ENCODE results near the gene STARD7.
"Not testable (repeated sequence)": the region's sequence is repeated elsewhere in the genome, so short reads cannot be mapped to it uniquely, and the experiment has no call there.

DNA sequence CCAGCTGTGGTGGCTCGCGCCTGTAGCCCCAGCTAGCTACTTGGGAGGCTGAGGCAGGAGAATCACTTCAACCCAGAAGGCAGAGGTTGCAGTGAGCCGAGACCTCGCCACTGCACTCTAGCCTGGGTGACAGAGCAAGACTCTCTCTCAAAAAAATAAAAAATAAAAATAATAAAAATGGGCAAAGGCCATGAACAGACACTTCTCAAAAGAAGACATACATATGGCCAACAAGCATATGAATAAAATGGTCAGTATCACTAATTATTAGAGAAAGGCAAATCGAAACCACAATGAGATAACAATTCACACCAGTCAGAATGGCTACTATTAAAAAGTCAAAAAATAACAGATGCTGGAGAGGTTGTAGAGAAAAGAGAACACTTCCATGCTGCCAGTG, 48.3 kb downstream of the STARD7 start:
- not testable (repeated sequence) for TF ChIP-seq TAF1 (conservative IDR thresholded peaks at IDR 0.05); JUND (IDR thresholded peaks at IDR 0.05); GABPA (IDR thresholded peaks at IDR 0.05 in 1 of 2, conservative IDR thresholded peaks at IDR 0.05 in 1 of 2); RAD21 (IDR thresholded peaks at IDR 0.05); YY1 (IDR thresholded peaks at IDR 0.05); SP1 (IDR thresholded peaks at IDR 0.05); EGR1 (IDR thresholded peaks at IDR 0.05; ENCODE audit: low read depth in 2 of 2); FOXA2 (IDR thresholded peaks at IDR 0.05); HNF4G (IDR thresholded peaks at IDR 0.05)
- TF ChIP-seq, protein P1, sequence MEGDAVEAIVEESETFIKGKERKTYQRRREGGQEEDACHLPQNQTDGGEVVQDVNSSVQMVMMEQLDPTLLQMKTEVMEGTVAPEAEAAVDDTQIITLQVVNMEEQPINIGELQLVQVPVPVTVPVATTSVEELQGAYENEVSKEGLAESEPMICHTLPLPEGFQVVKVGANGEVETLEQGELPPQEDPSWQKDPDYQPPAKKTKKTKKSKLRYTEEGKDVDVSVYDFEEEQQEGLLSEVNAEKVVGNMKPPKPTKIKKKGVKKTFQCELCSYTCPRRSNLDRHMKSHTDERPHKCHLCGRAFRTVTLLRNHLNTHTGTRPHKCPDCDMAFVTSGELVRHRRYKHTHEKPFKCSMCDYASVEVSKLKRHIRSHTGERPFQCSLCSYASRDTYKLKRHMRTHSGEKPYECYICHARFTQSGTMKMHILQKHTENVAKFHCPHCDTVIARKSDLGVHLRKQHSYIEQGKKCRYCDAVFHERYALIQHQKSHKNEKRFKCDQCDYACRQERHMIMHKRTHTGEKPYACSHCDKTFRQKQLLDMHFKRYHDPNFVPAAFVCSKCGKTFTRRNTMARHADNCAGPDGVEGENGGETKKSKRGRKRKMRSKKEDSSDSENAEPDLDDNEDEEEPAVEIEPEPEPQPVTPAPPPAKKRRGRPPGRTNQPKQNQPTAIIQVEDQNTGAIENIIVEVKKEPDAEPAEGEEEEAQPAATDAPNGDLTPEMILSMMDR (IDR thresholded peaks at IDR 0.05; ENCODE audit: low read depth, low read length, missing input control) = not testable (repeated sequence)
- TF ChIP-seq, protein P2, sequence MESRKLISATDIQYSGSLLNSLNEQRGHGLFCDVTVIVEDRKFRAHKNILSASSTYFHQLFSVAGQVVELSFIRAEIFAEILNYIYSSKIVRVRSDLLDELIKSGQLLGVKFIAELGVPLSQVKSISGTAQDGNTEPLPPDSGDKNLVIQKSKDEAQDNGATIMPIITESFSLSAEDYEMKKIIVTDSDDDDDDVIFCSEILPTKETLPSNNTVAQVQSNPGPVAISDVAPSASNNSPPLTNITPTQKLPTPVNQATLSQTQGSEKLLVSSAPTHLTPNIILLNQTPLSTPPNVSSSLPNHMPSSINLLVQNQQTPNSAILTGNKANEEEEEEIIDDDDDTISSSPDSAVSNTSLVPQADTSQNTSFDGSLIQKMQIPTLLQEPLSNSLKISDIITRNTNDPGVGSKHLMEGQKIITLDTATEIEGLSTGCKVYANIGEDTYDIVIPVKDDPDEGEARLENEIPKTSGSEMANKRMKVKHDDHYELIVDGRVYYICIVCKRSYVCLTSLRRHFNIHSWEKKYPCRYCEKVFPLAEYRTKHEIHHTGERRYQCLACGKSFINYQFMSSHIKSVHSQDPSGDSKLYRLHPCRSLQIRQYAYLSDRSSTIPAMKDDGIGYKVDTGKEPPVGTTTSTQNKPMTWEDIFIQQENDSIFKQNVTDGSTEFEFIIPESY (IDR thresholded peaks at IDR 0.05) = not testable (repeated sequence)
- TF ChIP-seq, protein P3, sequence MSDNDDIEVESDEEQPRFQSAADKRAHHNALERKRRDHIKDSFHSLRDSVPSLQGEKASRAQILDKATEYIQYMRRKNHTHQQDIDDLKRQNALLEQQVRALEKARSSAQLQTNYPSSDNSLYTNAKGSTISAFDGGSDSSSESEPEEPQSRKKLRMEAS (IDR thresholded peaks at IDR 0.05) = not testable (repeated sequence)
- TF ChIP-seq, protein P4, sequence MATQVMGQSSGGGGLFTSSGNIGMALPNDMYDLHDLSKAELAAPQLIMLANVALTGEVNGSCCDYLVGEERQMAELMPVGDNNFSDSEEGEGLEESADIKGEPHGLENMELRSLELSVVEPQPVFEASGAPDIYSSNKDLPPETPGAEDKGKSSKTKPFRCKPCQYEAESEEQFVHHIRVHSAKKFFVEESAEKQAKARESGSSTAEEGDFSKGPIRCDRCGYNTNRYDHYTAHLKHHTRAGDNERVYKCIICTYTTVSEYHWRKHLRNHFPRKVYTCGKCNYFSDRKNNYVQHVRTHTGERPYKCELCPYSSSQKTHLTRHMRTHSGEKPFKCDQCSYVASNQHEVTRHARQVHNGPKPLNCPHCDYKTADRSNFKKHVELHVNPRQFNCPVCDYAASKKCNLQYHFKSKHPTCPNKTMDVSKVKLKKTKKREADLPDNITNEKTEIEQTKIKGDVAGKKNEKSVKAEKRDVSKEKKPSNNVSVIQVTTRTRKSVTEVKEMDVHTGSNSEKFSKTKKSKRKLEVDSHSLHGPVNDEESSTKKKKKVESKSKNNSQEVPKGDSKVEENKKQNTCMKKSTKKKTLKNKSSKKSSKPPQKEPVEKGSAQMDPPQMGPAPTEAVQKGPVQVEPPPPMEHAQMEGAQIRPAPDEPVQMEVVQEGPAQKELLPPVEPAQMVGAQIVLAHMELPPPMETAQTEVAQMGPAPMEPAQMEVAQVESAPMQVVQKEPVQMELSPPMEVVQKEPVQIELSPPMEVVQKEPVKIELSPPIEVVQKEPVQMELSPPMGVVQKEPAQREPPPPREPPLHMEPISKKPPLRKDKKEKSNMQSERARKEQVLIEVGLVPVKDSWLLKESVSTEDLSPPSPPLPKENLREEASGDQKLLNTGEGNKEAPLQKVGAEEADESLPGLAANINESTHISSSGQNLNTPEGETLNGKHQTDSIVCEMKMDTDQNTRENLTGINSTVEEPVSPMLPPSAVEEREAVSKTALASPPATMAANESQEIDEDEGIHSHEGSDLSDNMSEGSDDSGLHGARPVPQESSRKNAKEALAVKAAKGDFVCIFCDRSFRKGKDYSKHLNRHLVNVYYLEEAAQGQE (IDR thresholded peaks at IDR 0.05) = not testable (repeated sequence)
- TF ChIP-seq, protein P5, sequence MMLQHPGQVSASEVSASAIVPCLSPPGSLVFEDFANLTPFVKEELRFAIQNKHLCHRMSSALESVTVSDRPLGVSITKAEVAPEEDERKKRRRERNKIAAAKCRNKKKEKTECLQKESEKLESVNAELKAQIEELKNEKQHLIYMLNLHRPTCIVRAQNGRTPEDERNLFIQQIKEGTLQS (IDR thresholded peaks at IDR 0.05) = not testable (repeated sequence)

Data from liver (tissue), 3 donors.